CD4-positive, alpha-beta T cell treated with Interleukin-17A for 1 hour (primary cell): Measurements from ENCODE around the gene PCDHA4.
"Not testable (repeated sequence)": the region's sequence is repeated elsewhere in the genome, so short reads cannot be mapped to it uniquely, and the experiment has no call there.

Experiments used
- DNase-seq: peaks from one replicate; pipeline ENCODE4 v3.0.0-alpha.2; 2020

PCDHA4 gene

DNA sequence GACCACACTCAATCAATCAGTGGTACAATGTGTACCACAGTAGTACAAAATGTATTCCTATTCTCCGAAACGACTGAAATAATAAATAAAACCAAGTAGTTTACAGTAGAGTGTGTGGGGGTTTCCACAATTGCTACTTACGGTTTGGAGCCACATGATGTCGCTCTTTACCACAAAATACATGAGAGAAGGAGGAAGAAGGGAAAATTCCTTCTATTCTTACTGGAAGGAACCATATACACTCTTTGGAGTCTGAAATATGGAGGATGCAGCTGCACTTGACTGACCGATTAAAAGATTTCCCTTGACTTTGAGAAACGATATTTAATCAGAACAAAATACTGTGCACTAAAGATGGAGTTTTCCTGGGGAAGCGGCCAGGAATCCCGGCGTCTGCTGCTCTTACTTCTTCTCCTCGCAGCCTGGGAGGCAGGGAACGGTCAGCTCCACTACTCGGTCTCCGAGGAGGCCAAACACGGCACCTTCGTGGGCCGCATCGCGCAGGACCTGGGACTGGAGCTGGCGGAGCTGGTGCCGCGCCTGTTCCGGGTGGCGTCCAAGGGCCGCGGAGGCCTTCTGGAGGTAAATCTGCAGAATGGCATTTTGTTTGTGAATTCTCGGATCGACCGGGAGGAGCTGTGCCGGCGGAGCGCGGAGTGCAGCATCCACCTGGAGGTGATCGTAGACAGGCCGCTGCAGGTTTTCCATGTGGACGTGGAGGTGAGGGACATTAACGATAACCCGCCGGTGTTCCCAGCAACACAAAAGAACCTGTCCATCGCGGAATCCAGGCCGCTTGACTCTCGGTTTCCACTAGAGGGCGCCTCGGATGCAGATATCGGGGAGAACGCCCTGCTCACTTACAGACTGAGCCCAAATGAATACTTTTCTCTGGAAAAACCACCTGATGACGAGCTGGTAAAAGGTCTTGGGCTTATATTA, at the start of gene PCDHA4:
TSS of gene PCDHA4 (plus strand) at position 235 of the 942 bp plus-strand sequence.
- no peak for DNase-seq

DNA sequence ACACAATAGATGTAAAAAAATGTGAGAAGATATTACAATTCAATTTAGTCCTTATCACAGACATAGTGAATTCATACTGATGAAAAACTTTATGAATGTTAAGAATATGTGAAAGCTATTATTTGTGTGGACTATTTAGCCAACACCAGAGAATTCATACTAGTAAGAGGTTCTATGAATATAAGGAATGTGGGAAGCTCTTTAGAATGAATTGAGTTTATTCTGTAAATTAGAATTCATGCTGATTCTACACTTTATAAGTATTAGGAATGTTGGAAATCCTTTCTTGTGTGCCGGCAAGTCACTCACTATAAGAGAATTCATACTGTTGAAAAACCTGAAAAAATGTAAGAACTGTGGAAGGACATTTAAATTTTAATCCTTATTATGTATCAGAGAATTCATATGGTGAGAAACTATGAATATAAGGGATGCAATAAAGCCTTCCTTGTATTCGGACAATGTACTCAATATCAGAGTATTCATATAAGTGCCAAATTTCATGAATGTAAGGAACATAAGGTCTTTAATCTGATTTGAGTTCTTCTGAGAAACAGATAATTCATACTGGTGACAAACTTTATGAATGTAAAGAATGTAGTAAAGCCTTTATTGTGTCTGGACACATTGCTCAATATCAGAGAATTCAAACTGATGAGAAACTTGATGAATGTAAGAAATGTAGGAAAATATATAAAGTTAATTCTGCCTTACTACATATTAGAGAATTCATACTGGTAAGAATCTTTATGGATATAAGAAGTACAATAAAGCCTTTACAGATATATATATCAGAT, 42.5 kb upstream of the PCDHA4 start:
- DNase-seq = no peak

DNA sequence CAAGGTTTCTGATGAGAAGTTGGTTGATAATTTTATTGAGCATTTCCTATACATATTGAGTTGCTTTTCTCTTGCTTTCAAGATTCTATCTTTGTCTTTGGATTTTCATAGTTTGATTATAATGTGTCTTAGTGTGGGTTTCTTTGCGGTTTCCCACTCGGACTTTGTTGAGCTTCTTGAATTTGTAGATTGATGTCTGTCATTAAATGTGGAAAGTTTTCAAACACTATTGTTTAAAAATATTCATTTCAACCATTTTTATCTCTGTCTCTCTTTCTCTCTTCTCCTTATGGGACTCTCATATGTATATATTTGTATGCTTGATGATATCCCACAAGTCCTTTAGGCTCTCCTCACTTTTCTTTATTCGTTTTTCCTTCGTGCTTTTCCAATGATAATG, 39.4 kb upstream of the PCDHA4 start:
- no peak for DNase-seq

DNA sequence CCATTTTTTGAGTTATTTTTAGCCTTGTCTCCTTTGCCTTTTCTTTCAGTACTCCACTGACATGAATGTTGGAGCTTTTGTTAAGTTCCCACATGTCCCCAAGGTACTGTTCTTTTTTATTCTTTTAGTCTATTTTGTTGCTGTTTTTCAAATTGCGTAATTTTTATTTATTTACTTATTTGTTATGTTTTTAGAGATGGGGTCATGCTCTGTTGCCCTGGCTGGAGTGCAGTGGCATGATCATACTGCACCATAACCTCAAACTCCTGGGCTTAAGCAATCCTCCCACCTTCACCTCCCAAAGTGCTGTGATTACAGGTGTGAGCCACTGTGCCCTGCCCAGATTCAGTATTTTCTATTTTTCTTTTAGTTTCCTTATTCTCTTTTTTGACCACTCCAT, 26.4 kb upstream of the PCDHA4 start:
- no peak for DNase-seq

DNA sequence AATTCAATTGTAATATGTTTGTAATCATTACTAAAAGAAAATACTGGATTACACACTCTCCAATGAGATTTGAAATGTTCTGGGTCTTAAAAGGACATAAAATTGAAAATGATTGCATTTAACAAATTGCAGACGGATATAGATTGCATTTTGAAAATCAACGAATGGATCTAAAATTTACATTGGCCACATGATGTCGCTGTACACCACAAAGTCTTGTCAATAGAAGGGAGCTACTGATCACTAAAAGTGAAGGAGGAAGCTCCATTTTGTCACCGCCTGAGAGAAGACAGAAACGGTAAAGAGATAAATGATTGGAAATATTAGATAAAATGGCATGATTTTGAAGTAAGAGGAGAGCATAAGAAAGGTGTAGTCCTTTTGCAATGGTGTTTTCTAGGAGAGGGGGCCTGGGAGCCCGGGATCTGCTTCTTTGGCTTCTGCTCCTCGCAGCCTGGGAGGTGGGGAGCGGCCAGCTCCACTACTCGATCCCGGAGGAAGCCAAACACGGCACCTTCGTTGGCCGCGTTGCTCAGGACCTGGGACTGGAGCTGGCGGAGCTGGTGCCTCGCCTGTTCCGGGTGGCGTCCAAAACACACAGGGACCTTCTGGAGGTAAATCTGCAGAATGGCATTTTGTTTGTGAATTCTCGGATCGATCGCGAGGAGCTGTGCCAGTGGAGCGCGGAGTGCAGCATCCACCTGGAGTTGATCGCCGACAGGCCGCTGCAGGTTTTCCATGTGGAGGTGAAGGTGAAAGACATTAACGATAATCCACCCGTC, 20.8 kb upstream of the PCDHA4 start, which contains the start of gene PCDHA1:
TSS of gene PCDHA1 (plus strand) at position 236 of the 782 bp plus-strand sequence.
- no peak for DNase-seq

DNA sequence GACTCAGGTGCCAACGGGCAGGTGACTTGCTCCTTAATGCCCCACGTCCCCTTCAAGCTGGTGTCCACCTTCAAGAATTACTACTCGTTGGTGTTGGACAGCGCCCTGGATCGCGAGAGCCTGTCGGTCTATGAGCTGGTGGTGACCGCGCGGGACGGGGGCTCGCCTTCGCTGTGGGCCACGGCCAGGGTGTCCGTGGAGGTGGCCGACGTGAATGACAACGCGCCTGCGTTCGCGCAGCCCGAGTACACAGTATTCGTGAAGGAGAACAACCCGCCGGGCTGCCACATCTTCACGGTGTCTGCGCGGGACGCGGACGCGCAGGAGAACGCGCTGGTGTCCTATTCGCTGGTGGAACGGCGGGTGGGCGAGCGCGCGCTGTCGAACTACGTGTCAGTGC, 19.4 kb upstream of the PCDHA4 start:
- not testable (repeated sequence) for DNase-seq

DNA sequence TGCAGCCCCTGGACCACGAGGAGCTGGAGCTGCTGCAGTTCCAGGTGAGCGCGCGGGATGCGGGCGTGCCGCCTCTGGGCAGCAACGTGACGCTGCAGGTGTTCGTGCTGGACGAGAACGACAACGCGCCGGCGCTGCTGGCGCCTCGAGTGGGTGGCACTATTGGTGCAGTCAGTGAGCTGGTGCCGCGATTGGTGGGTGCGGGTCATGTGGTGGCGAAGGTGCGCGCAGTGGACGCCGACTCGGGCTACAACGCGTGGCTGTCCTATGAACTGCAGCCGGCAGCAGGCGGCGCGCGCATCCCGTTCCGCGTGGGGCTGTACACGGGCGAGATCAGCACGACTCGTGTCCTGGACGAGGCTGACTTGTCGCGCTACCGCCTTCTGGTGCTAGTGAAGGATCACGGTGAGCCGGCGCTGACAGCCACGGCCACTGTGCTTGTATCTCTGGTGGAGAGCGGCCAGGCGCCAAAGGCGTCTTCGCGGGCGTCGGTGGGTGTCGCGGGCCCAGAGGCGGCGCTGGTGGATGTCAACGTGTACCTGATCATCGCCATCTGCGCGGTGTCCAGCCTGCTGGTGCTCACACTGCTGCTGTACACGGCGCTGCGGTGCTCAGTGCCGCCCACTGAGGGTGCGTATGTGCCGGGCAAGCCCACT, 18.9 kb upstream of the PCDHA4 start:
- DNase-seq = not testable (repeated sequence)

DNA sequence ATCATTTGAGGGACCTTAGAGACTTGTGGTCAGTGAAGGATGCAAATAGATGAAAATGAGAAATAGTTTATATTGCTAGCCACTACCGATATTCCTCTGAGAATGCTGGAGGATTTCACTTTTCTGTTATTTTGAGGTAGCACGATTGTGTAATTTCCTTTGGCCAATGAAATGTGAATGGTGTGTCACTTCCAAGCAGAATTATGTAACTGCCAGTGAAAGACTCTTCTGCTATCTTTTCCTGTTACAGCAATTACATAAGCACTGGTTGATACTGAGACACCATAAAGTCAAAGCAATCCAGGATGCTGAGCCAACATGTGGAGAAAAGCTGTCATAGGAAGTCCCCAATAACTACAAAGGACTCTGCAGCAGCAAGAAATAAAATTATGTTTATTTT, 15.8 kb upstream of the PCDHA4 start:
- no peak for DNase-seq

DNA sequence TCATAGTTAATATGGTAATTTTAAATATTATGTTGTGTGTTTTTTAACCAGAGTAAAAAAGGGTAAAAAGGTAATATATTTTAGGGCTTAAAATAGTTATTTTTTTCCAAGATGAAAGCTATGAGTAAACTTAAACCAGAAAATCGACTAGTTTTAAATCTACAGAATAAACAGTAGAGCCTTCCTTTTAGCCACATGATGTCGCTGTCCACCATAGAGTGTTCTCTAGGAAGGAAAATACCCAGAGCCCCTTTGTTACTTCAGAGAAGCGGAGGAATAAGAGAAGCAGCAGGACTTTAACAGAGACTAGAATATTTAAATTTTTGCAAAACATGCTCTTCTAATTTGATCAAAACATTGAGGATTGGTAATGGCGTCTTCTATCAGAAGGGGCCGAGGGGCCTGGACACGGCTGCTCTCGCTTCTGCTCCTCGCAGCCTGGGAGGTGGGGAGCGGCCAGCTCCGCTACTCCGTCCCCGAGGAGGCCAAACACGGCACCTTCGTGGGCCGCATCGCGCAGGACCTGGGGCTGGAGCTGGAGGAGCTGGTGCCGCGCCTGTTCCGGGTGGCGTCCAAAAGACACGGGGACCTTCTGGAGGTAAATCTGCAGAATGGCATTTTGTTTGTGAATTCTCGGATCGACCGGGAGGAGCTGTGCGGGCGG, 12.1 kb upstream of the PCDHA4 start, which contains the start of gene PCDHA2:
TSS of gene PCDHA2 (plus strand) at position 258 of the 664 bp plus-strand sequence.
- no peak for DNase-seq

DNA sequence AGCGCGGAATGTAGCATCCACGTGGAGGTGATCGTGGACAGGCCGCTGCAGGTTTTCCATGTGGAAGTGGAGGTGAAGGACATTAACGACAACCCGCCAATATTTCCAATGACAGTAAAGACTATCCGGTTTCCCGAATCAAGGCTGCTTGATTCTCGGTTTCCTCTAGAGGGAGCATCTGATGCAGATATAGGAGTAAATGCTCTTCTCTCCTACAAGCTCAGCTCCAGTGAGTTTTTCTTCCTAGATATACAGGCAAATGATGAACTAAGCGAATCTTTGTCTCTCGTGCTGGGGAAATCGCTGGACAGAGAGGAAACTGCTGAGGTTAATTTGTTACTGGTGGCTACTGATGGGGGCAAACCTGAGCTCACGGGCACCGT, 11.6 kb upstream of the PCDHA4 start:
- DNase-seq = no peak

DNA sequence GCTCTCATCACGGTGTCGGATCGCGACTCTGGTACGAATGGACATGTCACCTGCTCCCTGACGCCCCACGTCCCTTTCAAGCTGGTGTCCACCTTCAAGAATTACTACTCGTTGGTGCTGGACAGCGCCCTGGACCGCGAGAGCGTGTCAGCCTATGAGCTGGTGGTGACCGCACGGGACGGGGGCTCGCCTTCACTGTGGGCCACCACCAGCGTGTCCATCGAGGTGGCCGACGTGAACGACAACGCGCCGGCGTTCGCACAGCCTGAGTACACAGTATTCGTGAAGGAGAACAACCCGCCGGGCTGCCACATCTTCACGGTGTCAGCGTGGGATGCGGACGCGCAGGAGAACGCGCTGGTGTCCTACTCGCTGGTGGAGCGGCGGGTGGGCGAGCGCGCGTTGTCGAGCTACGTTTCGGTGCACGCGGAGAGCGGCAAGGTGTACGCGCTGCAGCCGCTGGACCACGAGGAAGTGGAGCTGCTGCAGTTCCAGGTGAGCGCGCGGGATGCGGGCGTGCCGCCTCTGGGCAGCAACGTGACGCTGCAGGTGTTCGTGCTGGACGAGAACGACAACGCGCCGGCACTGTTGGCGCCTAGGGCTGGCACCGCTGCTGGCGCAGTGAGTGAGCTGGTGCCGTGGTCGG, 10.7 kb upstream of the PCDHA4 start:
- DNase-seq = not testable (repeated sequence)

DNA sequence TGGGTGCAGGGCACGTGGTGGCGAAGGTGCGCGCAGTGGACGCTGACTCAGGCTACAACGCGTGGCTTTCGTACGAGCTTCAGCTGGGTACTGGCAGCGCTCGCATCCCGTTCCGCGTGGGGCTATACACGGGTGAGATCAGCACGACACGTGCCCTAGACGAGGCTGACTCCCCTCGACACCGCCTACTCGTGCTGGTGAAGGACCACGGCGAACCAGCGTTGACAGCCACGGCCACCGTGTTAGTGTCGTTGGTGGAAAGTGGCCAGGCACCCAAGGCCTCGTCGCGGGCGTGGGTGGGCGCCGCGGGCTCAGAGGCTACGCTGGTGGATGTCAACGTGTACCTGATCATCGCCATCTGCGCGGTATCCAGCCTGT, 10.2 kb upstream of the PCDHA4 start:
- DNase-seq = no peak

DNA sequence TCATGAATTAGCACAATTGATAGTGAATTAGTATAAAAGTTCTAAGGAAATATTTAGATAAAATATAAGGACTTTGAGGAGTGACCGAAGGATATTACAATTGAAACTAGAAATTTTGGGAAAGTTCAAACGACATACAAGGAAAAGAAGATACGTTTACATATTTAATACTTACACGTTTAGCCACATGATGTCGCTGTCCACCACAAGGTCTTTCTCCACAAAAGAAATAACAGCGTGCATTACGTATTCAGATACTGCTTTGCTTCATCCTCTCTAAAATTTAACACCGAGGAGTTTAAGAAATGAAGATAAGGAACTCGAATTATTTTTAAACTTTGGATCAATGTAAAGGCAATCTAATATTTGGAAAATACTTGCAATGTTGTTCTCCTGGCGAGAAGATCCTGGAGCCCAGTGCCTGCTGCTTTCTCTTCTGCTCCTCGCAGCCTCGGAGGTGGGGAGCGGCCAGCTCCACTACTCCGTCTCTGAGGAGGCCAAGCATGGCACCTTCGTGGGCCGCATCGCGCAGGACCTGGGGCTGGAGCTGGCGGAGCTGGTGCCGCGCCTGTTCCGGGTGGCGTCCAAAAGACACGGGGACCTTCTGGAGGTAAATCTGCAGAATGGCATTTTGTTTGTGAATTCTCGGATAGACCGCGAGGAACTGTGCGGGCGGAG, 5.9 kb upstream of the PCDHA4 start, which contains the start of gene PCDHA3:
TSS of gene PCDHA3 (plus strand) at position 242 of the 678 bp plus-strand sequence.
- no peak for DNase-seq

DNA sequence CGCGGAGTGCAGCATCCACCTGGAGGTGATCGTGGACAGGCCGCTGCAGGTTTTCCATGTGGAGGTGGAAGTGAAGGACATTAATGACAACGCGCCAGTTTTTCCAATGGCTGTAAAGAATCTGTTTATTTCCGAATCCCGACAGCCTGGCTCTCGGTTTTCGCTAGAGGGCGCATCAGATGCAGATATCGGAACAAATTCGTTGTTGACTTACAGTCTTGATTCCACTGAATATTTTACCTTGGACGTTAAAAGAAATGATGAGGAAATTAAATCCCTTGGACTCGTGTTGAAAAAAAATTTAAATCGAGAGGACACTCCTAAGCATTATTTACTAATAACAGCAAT, 5.4 kb upstream of the PCDHA4 start:
- DNase-seq = no peak

DNA sequence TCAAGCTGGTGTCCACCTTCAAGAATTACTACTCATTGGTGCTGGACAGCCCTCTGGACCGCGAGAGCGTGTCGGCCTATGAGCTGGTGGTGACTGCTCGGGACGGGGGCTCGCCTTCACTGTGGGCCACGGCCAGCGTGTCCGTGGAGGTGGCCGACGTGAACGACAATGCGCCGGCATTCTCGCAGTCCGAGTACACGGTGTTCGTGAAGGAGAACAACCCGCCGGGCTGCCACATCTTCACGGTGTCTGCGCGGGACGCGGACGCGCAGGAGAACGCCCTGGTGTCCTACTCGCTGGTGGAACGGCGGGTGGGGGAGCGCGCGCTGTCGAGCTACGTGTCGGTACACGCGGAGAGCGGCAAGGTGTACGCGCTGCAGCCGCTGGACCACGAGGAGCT, 4.5 kb upstream of the PCDHA4 start:
- DNase-seq = not testable (repeated sequence)

DNA sequence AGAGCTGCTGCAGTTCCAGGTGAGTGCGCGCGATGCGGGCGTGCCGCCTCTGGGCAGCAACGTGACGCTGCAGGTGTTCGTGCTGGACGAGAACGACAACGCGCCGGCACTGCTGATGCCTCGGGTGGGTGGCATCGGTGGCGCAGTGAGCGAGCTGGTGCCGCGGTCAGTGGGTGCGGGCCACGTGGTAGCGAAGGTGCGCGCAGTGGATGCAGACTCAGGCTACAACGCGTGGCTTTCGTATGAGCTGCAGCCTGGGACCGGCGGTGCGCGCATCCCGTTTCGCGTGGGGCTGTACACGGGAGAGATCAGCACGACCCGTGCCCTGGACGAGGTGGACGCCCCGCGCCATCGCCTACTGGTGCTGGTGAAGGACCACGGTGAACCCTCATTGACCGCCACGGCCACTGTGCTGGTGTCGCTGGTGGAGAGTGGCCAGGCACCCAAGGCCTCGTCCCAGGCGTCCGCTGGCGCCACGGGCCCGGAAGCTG, 4.0 kb upstream of the PCDHA4 start:
- DNase-seq = no peak

DNA sequence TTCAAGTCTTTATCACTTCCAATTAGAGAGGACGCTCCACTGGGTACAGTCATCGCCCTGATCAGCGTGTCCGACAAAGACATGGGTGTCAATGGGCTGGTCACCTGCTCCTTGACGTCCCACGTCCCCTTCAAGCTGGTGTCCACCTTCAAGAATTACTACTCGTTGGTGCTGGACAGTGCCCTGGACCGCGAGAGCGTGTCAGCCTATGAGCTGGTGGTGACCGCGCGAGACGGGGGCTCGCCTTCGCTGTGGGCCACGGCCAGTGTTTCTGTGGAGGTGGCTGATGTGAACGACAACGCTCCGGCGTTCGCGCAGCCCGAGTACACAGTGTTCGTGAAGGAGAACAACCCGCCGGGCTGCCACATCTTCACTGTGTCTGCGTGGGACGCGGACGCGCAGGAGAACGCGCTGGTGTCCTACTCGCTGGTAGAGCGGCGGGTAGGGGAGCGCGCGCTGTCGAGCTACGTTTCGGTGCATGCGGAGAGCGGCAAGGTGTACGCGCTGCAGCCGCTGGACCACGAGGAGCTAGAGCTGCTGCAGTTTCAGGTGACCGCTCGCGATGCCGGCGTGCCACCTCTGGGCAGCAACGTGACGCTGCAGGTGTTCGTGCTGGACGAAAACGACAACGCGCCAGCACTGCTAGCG, 1.5 kb downstream of the PCDHA4 start:
- not testable (repeated sequence) for DNase-seq

DNA sequence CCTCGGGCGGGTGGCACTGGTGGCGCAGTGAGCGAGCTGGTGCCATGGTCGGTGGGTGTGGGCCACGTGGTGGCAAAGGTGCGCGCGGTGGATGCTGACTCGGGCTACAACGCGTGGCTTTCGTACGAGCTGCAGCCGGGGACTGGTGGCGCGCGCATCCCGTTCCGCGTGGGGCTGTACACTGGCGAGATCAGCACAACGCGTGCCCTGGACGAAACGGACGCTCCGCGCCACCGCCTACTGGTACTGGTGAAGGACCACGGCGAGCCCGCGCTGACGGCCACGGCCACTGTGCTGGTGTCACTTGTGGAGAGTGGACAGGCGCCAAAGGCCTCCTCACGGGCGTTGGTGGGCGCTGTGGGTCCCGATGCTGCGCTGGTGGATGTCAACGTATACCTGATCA, 2.0 kb downstream of the PCDHA4 start:
- DNase-seq = no peak

DNA sequence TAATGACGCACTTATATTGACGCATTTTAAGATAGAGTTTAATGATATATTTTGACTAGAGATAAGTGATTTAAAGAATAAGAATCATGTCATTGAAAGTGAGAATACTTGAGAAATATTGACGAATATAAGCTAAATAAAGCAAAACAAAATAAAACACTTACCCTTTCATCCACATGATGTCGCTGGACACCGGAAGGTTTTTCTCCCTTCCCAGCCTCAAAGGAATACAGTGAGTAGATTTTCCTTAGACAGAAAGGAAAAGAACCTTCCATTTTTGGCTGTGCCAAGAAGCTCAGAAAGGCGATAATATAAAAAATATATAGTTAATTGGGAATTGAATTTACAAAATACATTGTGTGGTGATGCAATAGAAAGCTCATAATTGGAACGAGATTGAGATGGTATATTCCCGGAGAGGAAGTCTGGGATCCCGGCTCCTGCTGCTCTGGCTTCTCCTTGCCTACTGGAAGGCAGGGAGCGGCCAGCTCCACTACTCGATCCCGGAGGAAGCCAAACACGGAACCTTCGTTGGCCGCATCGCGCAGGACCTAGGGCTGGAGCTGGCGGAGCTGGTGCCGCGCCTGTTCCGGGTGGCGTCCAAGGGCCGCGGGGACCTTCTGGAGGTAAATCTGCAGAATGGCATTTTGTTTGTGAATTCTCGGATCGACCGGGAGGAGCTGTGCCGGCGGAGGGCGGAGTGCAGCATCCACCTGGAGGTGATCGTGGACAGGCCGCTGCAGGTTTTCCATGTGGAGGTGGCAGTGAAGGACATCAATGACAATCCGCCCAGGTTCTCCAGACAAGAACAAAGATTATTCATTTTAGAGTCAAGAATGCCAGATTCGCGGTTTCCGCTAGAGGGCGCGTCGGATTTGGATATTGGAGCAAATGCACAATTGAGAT, 14.8 kb downstream of the PCDHA4 start, which contains the start of gene PCDHA5:
TSS of gene PCDHA5 (plus strand) at position 239 of the 906 bp plus-strand sequence.
- DNase-seq = no peak
